Small intestine (tissue), 7 donors: ENCODE data around the gene HMGA1. TPM values are rescaled to one million over a fixed set of nuclear protein-coding genes. Genes with fewer than 3 reads are reported as not detected.

Source experiments
- DNase-seq, 2 donors: peaks; one replicate each; pipeline versions ENCODE4 v3.0.0 to v3.0.0-alpha.2; 2013
- FAIRE-seq: peaks from 2 replicates; lab custom pipeline; 2012; peaks lifted over from hg19 to GRCh38; lab: Jason Lieb, UNC
- H3K27ac ChIP-seq, 3 donors: one replicate each; pipeline ENCODE4 v1.5.1; 2013; ENCODE audit warnings: low read length in 2 of 3, mild to moderate bottlenecking in 2 of 3, control low read depth in 1 of 3, inconsistent platforms in 1 of 3, low read depth in 1 of 3, moderate library complexity in 1 of 3
- H3K27me3 ChIP-seq, 3 donors: one replicate each; pipeline ENCODE4 v1.6.1; 2013; ENCODE audit warnings: low read length in 3 of 3, inconsistent platforms in 1 of 3; ENCODE audit not compliant: control insufficient read depth in 3 of 3, insufficient read depth in 3 of 3
- H3K36me3 ChIP-seq, 3 donors: one replicate each; pipeline ENCODE4 v1.6.1; 2013; ENCODE audit warnings: low read length in 3 of 3, inconsistent platforms in 1 of 3, low read depth in 1 of 3, mild to moderate bottlenecking in 1 of 3, moderate library complexity in 1 of 3; ENCODE audit not compliant: control insufficient read depth in 3 of 3, insufficient read depth in 2 of 3
- H3K4me1 ChIP-seq, 3 donors: one replicate each; pipeline ENCODE4 v1.6.1; 2013; ENCODE audit warnings: low read length in 2 of 3, inconsistent platforms in 1 of 3, low read depth in 1 of 3, mild to moderate bottlenecking in 1 of 3, moderate library complexity in 1 of 3; ENCODE audit not compliant: control insufficient read depth in 3 of 3, insufficient read depth in 2 of 3
- H3K4me3 ChIP-seq, 3 donors: one replicate each; pipeline ENCODE4 v1.5.1; 2013; ENCODE audit warnings: low read length in 3 of 3, control low read depth in 1 of 3, inconsistent platforms in 1 of 3, low read depth in 1 of 3, mild to moderate bottlenecking in 1 of 3, moderate library complexity in 1 of 3
- H3K9me3 ChIP-seq, 2 donors: one replicate each; pipeline ENCODE4 v1.6.1; 2013; ENCODE audit warnings: low read depth in 1 of 2, low read length in 1 of 2; ENCODE audit not compliant: control insufficient read depth in 2 of 2, insufficient read depth in 1 of 2
- WGBS, 3 donors: extraction: QIAGEN DNeasy Blood & Tissue Kit; methylation state at CpG; one replicate each; pipeline ENCODE4 v1.1.7; 2013; 5-methylcytosine and 5-hydroxymethylcytosine counted together
- polyA plus RNA-seq, 4 donors: library from polyadenylated mRNA; stranded (reverse) in 3 of 4; unstranded in 1 of 4; fragments of 200-250 nt in 3 of 4; fragments of 120-200 nt in 1 of 4; gene quantifications; one replicate each; pipeline versions ENCODE4 v1.2.1 to v1.2.3, GENCODE V29; 2013
- donor health status: healthy with polysubstance abuse.
- donor health status: control.
- donor health status: control.
- donor health status: Bipolar disorder and iron deficiency.
- donor health status: healthy.

The HMGA1 gene
- polyA plus RNA-seq, 4 donors = 77.6 to 476 (median 170) TPM

- FAIRE-seq (no peak), DNase-seq (no peak)
- Histone ChIP-seq H3K27ac (no peak overlapping the region), H3K27me3 (no peaks in the 10 kb centered on the region), H3K36me3 (no peaks in the 10 kb centered on the region), H3K4me3 (no peak overlapping the region), H3K9me3 (no peaks in the 10 kb centered on the region), H3K4me1 (peaks cover 0 to 14% (median 5%) of the 10 kb centered on the region in 3 donors)
- 88 to 96% (median 95%) methylated on average over 14 to 15 of the region's 15 CpGs for WGBS, 3 donors
These were observed 9.7 kb upstream of the HMGA1 start for GRCh38 chr6:34226731-34227586.

- WGBS, 3 donors = 84 to 89% (median 88%) methylated on average over 16 of the region's 16 CpGs
- DNase-seq (no peak), FAIRE-seq (no peak)
- peaks cover 0 to 14% (median 5%) of the 10 kb centered on the region in 3 donors for H3K4me1 ChIP-seq
- no peak overlapping the region for H3K4me3 ChIP-seq
- H3K27ac ChIP-seq = no peak overlapping the region
- no peaks in the 10 kb centered on the region for H3K36me3 ChIP-seq
- H3K27me3 ChIP-seq = no peaks in the 10 kb centered on the region
- H3K9me3 ChIP-seq = no peaks in the 10 kb centered on the region
These were observed 8.8 kb upstream of the HMGA1 start for GRCh38 chr6:34227761-34228421.

GRCh38 chr6:34229877-34230276 is 6.8 kb upstream of the HMGA1 start:
- FAIRE-seq (no peak), DNase-seq (no peak)
- Histone ChIP-seq H3K9me3 (no peaks in the 10 kb centered on the region), H3K4me3 (no peak overlapping the region), H3K36me3 (no peaks in the 10 kb centered on the region), H3K4me1 (no peaks in the 10 kb centered on the region), H3K27me3 (no peaks in the 10 kb centered on the region), H3K27ac (no peak overlapping the region)
- WGBS, 3 donors = 94 to 96% (median 95%) methylated on average over 8 of the region's 8 CpGs

GRCh38 chr6:34230653-34231371 is 5.9 kb upstream of the HMGA1 start:
- 83 to 88% (median 87%) methylated on average over 5 of the region's 5 CpGs for WGBS, 3 donors
- no peak for DNase-seq
- no peak overlapping the region for H3K4me3 ChIP-seq
- no peaks in the 10 kb centered on the region for H3K27me3 ChIP-seq
- no peaks in the 10 kb centered on the region for H3K36me3 ChIP-seq
- FAIRE-seq = no peak
- H3K9me3 ChIP-seq = no peaks in the 10 kb centered on the region
- H3K4me1 ChIP-seq = peaks cover 0 to under 1% (median 0%) of the 10 kb centered on the region in 3 donors
- no peak overlapping the region for H3K27ac ChIP-seq

GRCh38 chr6:34231566-34232336 is 4.9 kb upstream of the HMGA1 start:
- WGBS, 3 donors = 93 to 95% (median 94%) methylated on average over 17 of the region's 17 CpGs
- no peak for FAIRE-seq
- H3K36me3 ChIP-seq = no peaks in the 10 kb centered on the region
- H3K4me3 ChIP-seq = no peak overlapping the region
- H3K9me3 ChIP-seq = no peaks in the 10 kb centered on the region
- no peak for DNase-seq
- no peak overlapping the region for H3K27ac ChIP-seq
- no peaks in the 10 kb centered on the region for H3K27me3 ChIP-seq
- peaks cover 0 to 8% (median 0%) of the 10 kb centered on the region in 3 donors for H3K4me1 ChIP-seq

GRCh38 chr6:34232901-34233300 is 3.8 kb upstream of the HMGA1 start:
- Histone ChIP-seq H3K27me3 (no peaks in the 10 kb centered on the region), H3K27ac (no peak overlapping the region), H3K36me3 (no peaks in the 10 kb centered on the region), H3K9me3 (no peaks in the 10 kb centered on the region), H3K4me3 (no peak overlapping the region), H3K4me1 (peaks cover 0 to 8% (median 0%) of the 10 kb centered on the region in 3 donors)
- FAIRE-seq (no peak), DNase-seq (no peak)
- 82 to 87% (median 83%) methylated on average over 5 of the region's 5 CpGs for WGBS, 3 donors

GRCh38 chr6:34233867-34234266 is 2.8 kb upstream of the HMGA1 start:
- no peak for FAIRE-seq
- no peak overlapping the region for H3K27ac ChIP-seq
- no peaks in the 10 kb centered on the region for H3K36me3 ChIP-seq
- WGBS, 3 donors = 80 to 87% (median 81%) methylated on average over 7 of the region's 7 CpGs
- H3K27me3 ChIP-seq = no peaks in the 10 kb centered on the region
- H3K4me1 ChIP-seq = peaks cover 0 to 14% (median 3%) of the 10 kb centered on the region in 3 donors
- no peak overlapping the region for H3K4me3 ChIP-seq
- H3K9me3 ChIP-seq = no peaks in the 10 kb centered on the region
- no peak for DNase-seq
